ENCODE results near the gene PPP1R1A. TPM values are rescaled to one million over a fixed set of nuclear protein-coding genes. Genes with fewer than 3 reads are reported as not detected.

PPP1R1A gene
- total and polyA plus RNA-seq, 2 experiments from 2014 or later: 7.6 to 26.9 TPM

GRCh38 chr12:54558311-54558710, 30.1 kb downstream of the PPP1R1A start (continued):
- no peak for TF ChIP-seq ZNF462 (CRISPR knock-in tag; IDR thresholded peaks at IDR 0.05)
- TF ChIP-seq EZH2phosphoT487 (IDR thresholded peaks at IDR 0.05; ENCODE audit: unreplicated experiment): no peak
- TF ChIP-seq ETS1 (IDR thresholded peaks at IDR 0.05): no peak

GRCh38 chr12:54555670-54556257, 32.7 kb downstream of the PPP1R1A start:
- Histone ChIP-seq H3F3A (replicated peaks; ENCODE audit: low read depth) (no peaks in the 10 kb centered on the region), H3K9me2 (ENCODE audit: insufficient read depth) (no peaks in the 10 kb centered on the region), H2AFZ (no peak overlapping the region), H3K79me2 (replicated peaks; ENCODE audit: insufficient read depth) (no peaks in the 10 kb centered on the region), H3K27me3 (ENCODE audit: insufficient read depth) (peaks cover 89% of the 10 kb centered on the region), H3K36me3 (ENCODE audit: insufficient read depth) (no peaks in the 10 kb centered on the region), H3K4me3 (no peak overlapping the region), H3K4me2 (no peak overlapping the region), H4K20me1 (replicated peaks; ENCODE audit: insufficient read depth) (no peaks in the 10 kb centered on the region), H3K27ac (ENCODE audit: low read depth) (no peak overlapping the region), H3K4me1 (ENCODE audit: insufficient read depth) (no peaks in the 10 kb centered on the region)
- ATAC-seq (no peak), DNase-seq (ENCODE audit: low spot score) (no peak)
- H3K9me3 Mint-ChIP-seq: no peaks in the 10 kb centered on the region
- H3K4me1 Mint-ChIP-seq: peaks cover 5% of the 10 kb centered on the region
- H3K27me3 Mint-ChIP-seq (ENCODE audit: insufficient read depth, low read depth, poor library complexity): peaks cover 15% of the 10 kb centered on the region
- H3K4me3 Mint-ChIP-seq: no peak overlapping the region
- H3K27ac Mint-ChIP-seq: no peak overlapping the region
- H3K36me3 Mint-ChIP-seq (ENCODE audit: low read depth): no peaks in the 10 kb centered on the region
- TF ChIP-seq STAT1 (IDR thresholded peaks at IDR 0.05; ENCODE audit: unreplicated experiment) (no peak), ZNF331 (CRISPR knock-in tag; IDR thresholded peaks at IDR 0.05; ENCODE audit: low read depth) (no peak), EZH2phosphoT487 (IDR thresholded peaks at IDR 0.05; ENCODE audit: unreplicated experiment) (no peak), JUNB (IDR thresholded peaks at IDR 0.05; ENCODE audit: unreplicated experiment) (no peak), CREB1 (CRISPR knock-in tag; IDR thresholded peaks at IDR 0.05; ENCODE audit: low read depth) (no peak), ZNF114 (CRISPR knock-in tag; IDR thresholded peaks at IDR 0.05) (no peak), NANOG (IDR thresholded peaks at IDR 0.05; ENCODE audit: borderline replicate concordance) (no peak), ETS1 (IDR thresholded peaks at IDR 0.05) (no peak), POLR2AphosphoS5 (IDR thresholded peaks at IDR 0.05; ENCODE audit: low read depth) (no peak)
- TF ChIP-seq, protein P1, sequence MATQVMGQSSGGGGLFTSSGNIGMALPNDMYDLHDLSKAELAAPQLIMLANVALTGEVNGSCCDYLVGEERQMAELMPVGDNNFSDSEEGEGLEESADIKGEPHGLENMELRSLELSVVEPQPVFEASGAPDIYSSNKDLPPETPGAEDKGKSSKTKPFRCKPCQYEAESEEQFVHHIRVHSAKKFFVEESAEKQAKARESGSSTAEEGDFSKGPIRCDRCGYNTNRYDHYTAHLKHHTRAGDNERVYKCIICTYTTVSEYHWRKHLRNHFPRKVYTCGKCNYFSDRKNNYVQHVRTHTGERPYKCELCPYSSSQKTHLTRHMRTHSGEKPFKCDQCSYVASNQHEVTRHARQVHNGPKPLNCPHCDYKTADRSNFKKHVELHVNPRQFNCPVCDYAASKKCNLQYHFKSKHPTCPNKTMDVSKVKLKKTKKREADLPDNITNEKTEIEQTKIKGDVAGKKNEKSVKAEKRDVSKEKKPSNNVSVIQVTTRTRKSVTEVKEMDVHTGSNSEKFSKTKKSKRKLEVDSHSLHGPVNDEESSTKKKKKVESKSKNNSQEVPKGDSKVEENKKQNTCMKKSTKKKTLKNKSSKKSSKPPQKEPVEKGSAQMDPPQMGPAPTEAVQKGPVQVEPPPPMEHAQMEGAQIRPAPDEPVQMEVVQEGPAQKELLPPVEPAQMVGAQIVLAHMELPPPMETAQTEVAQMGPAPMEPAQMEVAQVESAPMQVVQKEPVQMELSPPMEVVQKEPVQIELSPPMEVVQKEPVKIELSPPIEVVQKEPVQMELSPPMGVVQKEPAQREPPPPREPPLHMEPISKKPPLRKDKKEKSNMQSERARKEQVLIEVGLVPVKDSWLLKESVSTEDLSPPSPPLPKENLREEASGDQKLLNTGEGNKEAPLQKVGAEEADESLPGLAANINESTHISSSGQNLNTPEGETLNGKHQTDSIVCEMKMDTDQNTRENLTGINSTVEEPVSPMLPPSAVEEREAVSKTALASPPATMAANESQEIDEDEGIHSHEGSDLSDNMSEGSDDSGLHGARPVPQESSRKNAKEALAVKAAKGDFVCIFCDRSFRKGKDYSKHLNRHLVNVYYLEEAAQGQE (IDR thresholded peaks at IDR 0.05; ENCODE audit: unreplicated experiment): no peak
